ENCODE measurements around the gene POLE3. TPM values are rescaled to one million over a fixed set of nuclear protein-coding genes. Genes with fewer than 3 reads are reported as not detected.
"Not testable (repeated sequence)": the region's sequence is repeated elsewhere in the genome, so short reads cannot be mapped to it uniquely, and the experiment has no call there.

Gene POLE3
- total and polyA plus RNA-seq, 2 experiments from 2014 or later = 49.4 to 55.4 TPM

- Histone ChIP-seq H3K27ac (no peak overlapping the region), H3K4me1 (ENCODE audit: insufficient read depth) (peaks cover 2% of the 10 kb centered on the region; the same call in 1 of the 2 replicates), H3F3A (ENCODE audit: insufficient read depth) (no peaks in the 10 kb centered on the region), H3K36me3 (ENCODE audit: low read depth) (no peaks in the 10 kb centered on the region), H3K9me2 (ENCODE audit: insufficient read depth) (no peaks in the 10 kb centered on the region), H3K79me2 (ENCODE audit: insufficient read depth) (no peaks in the 10 kb centered on the region), H3K4me2 (ENCODE audit: unreplicated experiment) (no peak overlapping the region), H3K9me3 (ENCODE audit: low read depth) (no peaks in the 10 kb centered on the region), H4K20me1 (ENCODE audit: insufficient read depth) (no peaks in the 10 kb centered on the region), H3K27me3 (replicated peaks; ENCODE audit: insufficient read depth) (no peaks in the 10 kb centered on the region), H2AFZ (no peak overlapping the region), H3K4me3 (no peak overlapping the region), H3K9ac (no peak overlapping the region)
- in situ Hi-C loops (cut with MboI) = loop anchor here (5.0 kb wide), 1 partner anchor 208 kb away; no protein-coding TSS in a partner anchor
- no peak for TF ChIP-seq EZH2 (IDR thresholded peaks at IDR 0.05; ENCODE audit: insufficient read depth, poor library complexity, severe bottlenecking)
- no peak for TF ChIP-seq EZH2phosphoT487 (IDR thresholded peaks at IDR 0.05; ENCODE audit: insufficient read depth, low read depth)
- WGBS, 2 experiments (ENCODE audit: low coverage in 1 of 2, low lambda C conversion rate in 2 of 2, missing lambda C conversion rate in 2 of 2) = 48 to 52% methylated on average over 2 of the region's 2 CpGs
- DNase-seq = no peak
Observed at GRCh38 chr9:113449376-113449775, 38.9 kb upstream of the POLE3 start.

- no peak overlapping the region for H2AFZ ChIP-seq
- H3K4me2 ChIP-seq (ENCODE audit: unreplicated experiment) = no peak overlapping the region
- no peak overlapping the region for H3K4me3 ChIP-seq
- no peaks in the 10 kb centered on the region for H3K79me2 ChIP-seq (ENCODE audit: insufficient read depth)
- H3K27me3 ChIP-seq (replicated peaks; ENCODE audit: insufficient read depth) = no peaks in the 10 kb centered on the region
- H3K9me2 ChIP-seq (ENCODE audit: insufficient read depth) = no peaks in the 10 kb centered on the region
- in situ Hi-C loops (cut with MboI) = loop anchor here (5.0 kb wide), 1 partner anchor 211 kb away; no protein-coding TSS in a partner anchor
- no peaks in the 10 kb centered on the region for H3K4me1 ChIP-seq (ENCODE audit: insufficient read depth)
- H3K36me3 ChIP-seq (ENCODE audit: low read depth) = no peaks in the 10 kb centered on the region
- H3F3A ChIP-seq (ENCODE audit: insufficient read depth) = no peaks in the 10 kb centered on the region
- 52 to 60% methylated on average over 3 of the region's 3 CpGs for WGBS, 2 experiments (ENCODE audit: low coverage in 1 of 2, low lambda C conversion rate in 2 of 2, missing lambda C conversion rate in 2 of 2)
- no peaks in the 10 kb centered on the region for H3K9me3 ChIP-seq (ENCODE audit: low read depth)
- TF ChIP-seq EZH2phosphoT487 (IDR thresholded peaks at IDR 0.05; ENCODE audit: insufficient read depth, low read depth) = no peak
- TF ChIP-seq EZH2 (IDR thresholded peaks at IDR 0.05; ENCODE audit: insufficient read depth, poor library complexity, severe bottlenecking) = no peak
- no peak overlapping the region for H3K27ac ChIP-seq
- no peak overlapping the region for H3K9ac ChIP-seq
- H4K20me1 ChIP-seq (ENCODE audit: insufficient read depth) = no peaks in the 10 kb centered on the region
- peak; percentile 65 for DNase-seq
Observed at GRCh38 chr9:113446323-113446740, 35.9 kb upstream of the POLE3 start.

DNA sequence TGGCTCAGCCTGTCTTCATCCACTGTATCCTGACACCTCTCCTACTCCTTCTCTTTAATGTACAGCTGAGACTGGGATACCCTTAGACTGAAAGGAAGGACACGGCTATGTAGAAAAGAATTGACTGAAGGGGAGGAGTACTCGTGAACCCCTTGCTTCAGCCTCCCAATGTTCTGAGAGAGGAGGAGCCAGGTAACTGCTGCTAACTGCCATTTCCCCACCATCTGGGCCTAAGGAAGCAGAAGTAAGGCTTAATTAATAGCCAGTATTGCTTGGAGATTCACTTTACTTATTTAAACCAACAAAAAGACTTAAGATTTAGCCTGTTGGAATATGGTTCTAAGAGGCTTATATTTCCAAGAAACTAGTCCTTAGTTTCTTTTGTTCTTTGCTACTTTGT lies 34.3 kb upstream of the POLE3 start:
- Histone ChIP-seq H3K36me3 (ENCODE audit: low read depth) (no peaks in the 10 kb centered on the region), H3K79me2 (ENCODE audit: insufficient read depth) (no peaks in the 10 kb centered on the region), H3K27me3 (replicated peaks; ENCODE audit: insufficient read depth) (no peaks in the 10 kb centered on the region), H3K9ac (no peak overlapping the region), H4K20me1 (ENCODE audit: insufficient read depth) (no peaks in the 10 kb centered on the region), H3K4me3 (no peak overlapping the region), H3K4me1 (ENCODE audit: insufficient read depth) (no peaks in the 10 kb centered on the region), H2AFZ (no peak overlapping the region), H3K27ac (no peak overlapping the region), H3F3A (ENCODE audit: insufficient read depth) (no peaks in the 10 kb centered on the region), H3K4me2 (ENCODE audit: unreplicated experiment) (no peak overlapping the region), H3K9me3 (ENCODE audit: low read depth) (no peaks in the 10 kb centered on the region), H3K9me2 (ENCODE audit: insufficient read depth) (no peaks in the 10 kb centered on the region)
- 72 to 76% methylated on average over 2 of the region's 2 CpGs for WGBS, 2 experiments (ENCODE audit: low coverage in 1 of 2, low lambda C conversion rate in 2 of 2, missing lambda C conversion rate in 2 of 2)
- DNase-seq = no peak
- no peak for TF ChIP-seq EZH2phosphoT487 (IDR thresholded peaks at IDR 0.05; ENCODE audit: insufficient read depth, low read depth)
- no peak for TF ChIP-seq EZH2 (IDR thresholded peaks at IDR 0.05; ENCODE audit: insufficient read depth, poor library complexity, severe bottlenecking)
- in situ Hi-C loops (cut with MboI) = loop anchor here (5.0 kb wide), 1 partner anchor 213 kb away; no protein-coding TSS in a partner anchor

DNA sequence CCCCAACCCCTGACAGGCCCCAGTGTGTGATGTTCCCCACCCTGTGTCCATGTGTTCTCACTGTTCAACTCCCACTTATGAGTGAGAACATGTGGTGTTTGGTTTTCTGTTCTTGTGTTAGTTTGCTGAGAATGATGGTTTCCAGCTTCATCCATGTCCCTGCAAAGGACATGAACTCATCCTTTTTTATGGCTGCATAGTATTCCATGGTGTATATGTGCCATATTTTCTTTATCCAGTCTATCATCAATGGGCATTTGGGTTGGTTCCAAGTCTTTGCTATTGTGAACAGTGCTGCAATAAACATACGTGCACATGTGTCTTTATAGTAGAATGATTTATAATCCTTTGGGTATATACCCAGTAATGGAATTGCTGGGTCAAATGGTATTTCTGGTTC lies 27.2 kb upstream of the POLE3 start:
- in situ Hi-C loops (cut with MboI); H4K20me1 ChIP-seq (ENCODE audit: insufficient read depth); H3K27ac ChIP-seq; H3K36me3 ChIP-seq (ENCODE audit: low read depth); H3K4me2 ChIP-seq (ENCODE audit: unreplicated experiment); H2AFZ ChIP-seq; DNase-seq; H3K9me3 ChIP-seq (ENCODE audit: low read depth); H3K4me1 ChIP-seq (ENCODE audit: insufficient read depth); H3K4me3 ChIP-seq; H3K9me2 ChIP-seq (ENCODE audit: insufficient read depth); H3K9ac ChIP-seq; H3F3A ChIP-seq (ENCODE audit: insufficient read depth); H3K79me2 ChIP-seq (ENCODE audit: insufficient read depth): not testable (repeated sequence)
- 44 to 50% methylated on average over 1 of the region's 1 CpG for WGBS, 2 experiments (ENCODE audit: low coverage in 1 of 2, low lambda C conversion rate in 2 of 2, missing lambda C conversion rate in 2 of 2)
- peaks cover 18% of the 10 kb centered on the region; the same call in 1 of the 2 replicates for H3K27me3 ChIP-seq (replicated peaks; ENCODE audit: insufficient read depth)
